ENCODE results near the gene MYO3B. TPM values are rescaled to one million over a fixed set of nuclear protein-coding genes. Genes with fewer than 3 reads are reported as not detected.

The MYO3B gene
- total and polyA plus RNA-seq, 2 of the 8 experiments (the other 6 are each of a cell fraction or from before 2014, with no cell fraction given) = 0.17 to 0.19 TPM

DNA sequence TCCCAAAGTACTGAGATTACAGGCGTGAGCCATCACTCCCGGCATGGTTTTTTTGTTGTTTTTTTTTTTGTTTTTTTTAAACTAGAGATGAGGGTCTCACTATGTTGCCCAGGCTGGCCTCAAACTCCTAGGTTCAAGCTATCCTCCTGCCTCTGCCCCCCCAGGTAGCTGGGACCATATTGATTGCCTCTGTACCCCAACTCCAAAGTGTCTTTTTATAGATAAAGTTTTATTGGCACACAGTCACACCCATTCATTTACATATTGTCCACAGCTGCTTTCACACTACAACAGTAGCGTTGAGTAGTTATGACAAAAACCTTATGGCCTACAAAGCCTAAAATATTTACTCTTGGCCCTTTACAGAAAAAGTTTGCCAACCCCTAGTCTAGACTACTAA lies 492.0 kb downstream of the MYO3B start (continued):
- TF ChIP-seq RAD21 (IDR thresholded peaks at IDR 0.05 in 1 of 2, conservative IDR thresholded peaks at IDR 0.05 in 1 of 2; ENCODE audit: low read depth in 2 of 2, low read length in 2 of 2) (no peak), EGR1 (IDR thresholded peaks at IDR 0.05; ENCODE audit: borderline replicate concordance, low read depth, low read length) (no peak), HDAC2 (IDR thresholded peaks at IDR 0.05; ENCODE audit: borderline replicate concordance in 1 of 2, low read depth in 2 of 2, low read length in 2 of 2) (no peak), RXRA (IDR thresholded peaks at IDR 0.05; ENCODE audit: insufficient read depth, low read depth, low read length) (no peak), NRF1 (IDR thresholded peaks at IDR 0.05; ENCODE audit: low read depth, low read length) (no peak), YY1 (IDR thresholded peaks at IDR 0.05; ENCODE audit: low read depth, low read length) (no peak), CHD1 (IDR thresholded peaks at IDR 0.05; ENCODE audit: low read depth, low read length) (no peak)
